Smooth muscle cell (in vitro differentiated cells): ENCODE data around the gene GJB3. TPM values are rescaled to one million over a fixed set of nuclear protein-coding genes. Genes with fewer than 3 reads are reported as not detected.
A peak's percentile ranks its signal among the peaks of the same experiment; 100 is the strongest.
"Not testable (repeated sequence)": the region's sequence is repeated elsewhere in the genome, so short reads cannot be mapped to it uniquely, and the experiment has no call there.

Experiments
- DNase-seq: peaks from one replicate; lab custom pipeline; 2025; ENCODE audit not compliant: unreplicated experiment; lab: John Stamatoyannopoulos, UW
- H2AFZ ChIP-seq: fragments of 200-600 bp; sonication (generic); 2 replicates; pipeline ENCODE4 v1.6.0; 2016; ENCODE audit warnings: antibody characterized with exemption, low read depth, mild to moderate bottlenecking
- H3F3A ChIP-seq: fragments of 200-600 bp; sonication (generic); 2 replicates; pipeline ENCODE4 v1.6.0; 2017; ENCODE audit warnings: antibody characterized with exemption, low read depth
- H3K27ac ChIP-seq: fragments of 200-600 bp; sonication (generic); 2 replicates; pipeline ENCODE4 v1.5.1; 2016; ENCODE audit warnings: low read depth, mild to moderate bottlenecking
- H3K27me3 ChIP-seq: fragments of 200-600 bp; sonication (generic); 2 replicates; pipeline ENCODE4 v1.6.1; 2016; ENCODE audit warnings: low read depth, mild to moderate bottlenecking
- H3K36me3 ChIP-seq: fragments of 200-600 bp; sonication (generic); 2 replicates; pipeline ENCODE4 v1.5.1; 2016; ENCODE audit warnings: low read depth
- H3K4me1 ChIP-seq: fragments of 200-600 bp; sonication (generic); 2 replicates; pipeline ENCODE4 v1.5.1; 2016; ENCODE audit warnings: low read depth
- H3K4me2 ChIP-seq: fragments of 200-600 bp; sonication (generic); 2 replicates; pipeline ENCODE4 v1.6.0; 2016; ENCODE audit warnings: mild to moderate bottlenecking
- H3K4me3 ChIP-seq: fragments of 200-600 bp; sonication (generic); 2 replicates; pipeline ENCODE4 v1.5.1; 2016; ENCODE audit warnings: mild to moderate bottlenecking
- H3K79me2 ChIP-seq: fragments of 200-600 bp; sonication (generic); 2 replicates; pipeline ENCODE4 v1.6.0; 2016; ENCODE audit warnings: low read depth, mild to moderate bottlenecking
- H3K9ac ChIP-seq: fragments of 200-600 bp; sonication (generic); 2 replicates; pipeline ENCODE4 v1.6.0; 2016; ENCODE audit warnings: low read depth
- H3K9me3 ChIP-seq: fragments of 200-600 bp; sonication (generic); replicated peaks from 2 replicates; pipeline ENCODE4 v1.5.1; 2016; ENCODE audit warnings: low read depth
- H4K20me1 ChIP-seq: fragments of 200-600 bp; sonication (generic); 2 replicates; pipeline ENCODE4 v1.6.0; 2016; ENCODE audit warnings: low read depth
- CTCF ChIP-seq: fragments of 200-600 bp; sonication (generic); IDR thresholded peaks from 2 replicates; pipeline ENCODE4 v1.5.1; 2017; ENCODE audit warnings: borderline replicate concordance, mild to moderate bottlenecking, antibody characterized with exemption; ENCODE audit not compliant: insufficient read depth, poor library complexity, severe bottlenecking
- WGBS: methylation state at CpG from one replicate; pipeline ENCODE4 v1.1.7; 2016; ENCODE audit warnings: low lambda C conversion rate; 5-methylcytosine and 5-hydroxymethylcytosine counted together
- polyA plus RNA-seq: library from polyadenylated mRNA; unstranded; fragments of >200 nt; fragmentation: Nextera tagmentation; extraction: Ambion mirVana; gene quantifications from 2 replicates; pipeline ENCODE4 v1.2.1, GENCODE V29; 2016
- total RNA-seq: library from RNA; depleted of rRNA; stranded (reverse); fragments of >200 nt; gene quantifications from 2 replicates; pipeline ENCODE4 v1.2.3, GENCODE V29; 2014

The GJB3 gene
- total and polyA plus RNA-seq, 2 experiments from 2014 or later, result 2.9 to 10.0 TPM

GRCh38 chr1:34771573-34772371 lies 9.2 kb upstream of the GJB3 start:
- Histone ChIP-seq H2AFZ (no peak overlapping the region), H3K9me3 (no peaks in the 10 kb centered on the region), H3K4me3 (no peak overlapping the region), H3K27ac (no peak overlapping the region), H3F3A (no peaks in the 10 kb centered on the region), H3K27me3 (no peaks in the 10 kb centered on the region), H3K36me3 (no peaks in the 10 kb centered on the region), H3K9ac (no peak overlapping the region), H3K4me2 (peak overlapping the region; percentile 36), H3K4me1 (no peaks in the 10 kb centered on the region), H3K79me2 (no peaks in the 10 kb centered on the region), H4K20me1 (no peaks in the 10 kb centered on the region)
- no peak for DNase-seq
- WGBS, result 82% methylated on average over 16 of the region's 16 CpGs
- no peak for TF ChIP-seq CTCF

GRCh38 chr1:34773114-34773513 lies 7.9 kb upstream of the GJB3 start:
- H3K27me3 ChIP-seq, H3K4me3 ChIP-seq, H4K20me1 ChIP-seq, H3F3A ChIP-seq, DNase-seq, H3K27ac ChIP-seq, H2AFZ ChIP-seq, H3K9ac ChIP-seq, H3K9me3 ChIP-seq, H3K79me2 ChIP-seq, H3K4me2 ChIP-seq, H3K36me3 ChIP-seq, H3K4me1 ChIP-seq: not testable (repeated sequence)
- 96% methylated on average over 4 of the region's 4 CpGs for WGBS

GRCh38 chr1:34774957-34775356 lies 6.1 kb upstream of the GJB3 start:
- Histone ChIP-seq H3K9me3 (no peaks in the 10 kb centered on the region), H3K4me3 (no peak overlapping the region)

GRCh38 chr1:34776911-34777310 lies 4.1 kb upstream of the GJB3 start:
- H3K27ac ChIP-seq, result no peak overlapping the region
- DNase-seq, result no peak
- no peaks in the 10 kb centered on the region for H3F3A ChIP-seq
- TF ChIP-seq CTCF, result no peak
- H3K36me3 ChIP-seq, result no peaks in the 10 kb centered on the region
- peaks cover 9% of the 10 kb centered on the region for H3K4me1 ChIP-seq
- WGBS, result 83% methylated on average over 3 of the region's 3 CpGs
- H4K20me1 ChIP-seq, result no peaks in the 10 kb centered on the region
- H3K27me3 ChIP-seq, result peaks cover 35% of the 10 kb centered on the region
- no peak overlapping the region for H2AFZ ChIP-seq
- no peaks in the 10 kb centered on the region for H3K79me2 ChIP-seq
- H3K9me3 ChIP-seq, result no peaks in the 10 kb centered on the region
- H3K4me3 ChIP-seq, result no peak overlapping the region
- no peak overlapping the region for H3K9ac ChIP-seq
- H3K4me2 ChIP-seq, result no peak overlapping the region

More at GRCh38 chr1:34774957-34775356, 6.1 kb upstream of the GJB3 start:
- Histone ChIP-seq H3K9ac (no peak overlapping the region), H3K4me2 (no peak overlapping the region), H3F3A (no peaks in the 10 kb centered on the region), H3K4me1 (no peaks in the 10 kb centered on the region), H4K20me1 (no peaks in the 10 kb centered on the region), H3K79me2 (no peaks in the 10 kb centered on the region), H3K27me3 (peaks cover 15% of the 10 kb centered on the region), H3K36me3 (no peaks in the 10 kb centered on the region), H3K27ac (no peak overlapping the region), H2AFZ (no peak overlapping the region)
- WGBS, result 82% methylated on average over 8 of the region's 8 CpGs
- DNase-seq, result no peak
- no peak for TF ChIP-seq CTCF
